NOMO-1 treated with dmso at 0.1 percent for 144 hours (cell line): ENCODE results near the gene ALMS1.
"Not testable (repeated sequence)": the region's sequence is repeated elsewhere in the genome, so short reads cannot be mapped to it uniquely, and the experiment has no call there.

ENCODE experiments used
- DNase-seq: peaks from one replicate; lab custom pipeline; 2025; ENCODE audit not compliant: unreplicated experiment; lab: John Stamatoyannopoulos, UW

The ALMS1 gene

DNA sequence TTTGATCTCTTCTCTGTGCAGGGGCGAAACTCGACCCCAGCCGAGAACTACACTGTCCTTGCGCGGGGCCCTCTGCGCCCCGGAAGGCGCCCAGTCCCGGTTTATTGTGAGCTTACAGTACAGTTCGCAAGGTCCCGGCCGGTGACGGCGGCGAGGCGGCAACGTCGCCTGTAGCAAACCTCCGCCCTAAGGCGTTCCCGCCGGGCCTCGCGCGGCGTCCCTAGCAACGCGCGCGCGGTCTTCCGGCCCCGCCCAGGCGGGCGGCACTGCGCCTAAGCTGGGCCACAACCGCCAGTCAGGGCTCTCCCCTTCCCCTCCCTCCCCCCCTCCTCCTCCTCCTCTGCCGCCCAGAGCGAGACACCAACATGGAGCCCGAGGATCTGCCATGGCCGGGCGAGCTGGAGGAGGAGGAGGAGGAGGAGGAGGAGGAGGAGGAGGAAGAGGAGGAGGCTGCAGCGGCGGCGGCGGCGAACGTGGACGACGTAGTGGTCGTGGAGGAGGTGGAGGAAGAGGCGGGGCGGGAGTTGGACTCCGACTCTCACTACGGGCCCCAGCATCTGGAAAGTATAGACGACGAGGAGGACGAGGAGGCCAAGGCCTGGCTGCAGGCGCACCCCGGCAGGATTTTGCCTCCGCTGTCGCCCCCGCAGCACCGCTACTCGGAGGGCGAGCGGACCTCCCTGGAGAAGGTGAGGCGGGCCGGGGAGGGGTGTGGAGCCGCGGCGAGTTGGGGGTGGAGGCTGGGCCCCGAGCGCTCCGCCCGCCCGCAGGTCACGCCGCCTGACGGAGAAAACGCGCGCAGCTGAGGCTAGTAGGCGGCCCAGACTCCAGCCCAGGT, at the start of gene ALMS1:
Gene ALMS1, plus strand, starts transcription at position 333 of the 838 bp plus-strand sequence. Its CDS starts 33 bp downstream, at position 366.
- peak; percentile 93 for DNase-seq

DNA sequence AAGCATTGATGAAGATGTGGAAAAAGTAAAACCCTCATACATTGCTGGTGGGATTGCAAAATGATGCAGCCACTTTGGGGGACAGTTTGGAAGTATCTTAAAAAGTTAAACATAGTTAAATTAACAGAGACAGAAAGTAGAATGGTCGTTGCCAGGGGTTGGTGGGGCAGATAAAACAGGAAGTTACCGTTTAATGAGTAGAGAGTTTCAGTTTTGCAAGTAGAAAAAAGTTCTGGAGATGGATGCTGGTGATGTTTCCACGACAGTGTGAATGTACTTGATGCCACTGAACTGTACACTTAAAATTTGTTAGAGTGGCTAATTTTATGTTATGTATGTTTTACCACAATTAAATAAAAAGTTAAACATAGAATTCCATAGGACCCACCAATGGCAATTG, 47.8 kb upstream of the ALMS1 start:
- DNase-seq: peak; percentile 34

DNA sequence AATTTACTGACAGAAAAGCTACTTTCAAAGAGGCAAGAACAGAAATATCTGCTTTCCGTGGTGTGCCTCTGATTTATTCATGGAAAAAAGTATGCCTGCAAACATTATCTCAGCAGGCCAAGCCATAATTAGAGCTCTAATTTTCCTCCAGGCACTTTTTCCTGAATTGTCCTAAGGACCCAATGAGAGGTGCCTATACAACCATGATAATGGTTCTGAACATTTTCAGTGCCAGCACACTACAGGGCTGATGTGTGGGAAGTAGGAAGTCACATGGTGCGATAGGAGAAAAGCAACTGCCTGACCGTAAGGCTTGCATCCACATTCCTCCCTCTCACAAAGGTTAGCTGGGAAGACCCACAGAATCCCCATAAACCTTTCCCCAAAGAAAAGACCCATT, 46.4 kb upstream of the ALMS1 start:
- no peak for DNase-seq

GRCh38 chr2:73341039-73341438, 44.6 kb upstream of the ALMS1 start:
- no peak for DNase-seq

DNA sequence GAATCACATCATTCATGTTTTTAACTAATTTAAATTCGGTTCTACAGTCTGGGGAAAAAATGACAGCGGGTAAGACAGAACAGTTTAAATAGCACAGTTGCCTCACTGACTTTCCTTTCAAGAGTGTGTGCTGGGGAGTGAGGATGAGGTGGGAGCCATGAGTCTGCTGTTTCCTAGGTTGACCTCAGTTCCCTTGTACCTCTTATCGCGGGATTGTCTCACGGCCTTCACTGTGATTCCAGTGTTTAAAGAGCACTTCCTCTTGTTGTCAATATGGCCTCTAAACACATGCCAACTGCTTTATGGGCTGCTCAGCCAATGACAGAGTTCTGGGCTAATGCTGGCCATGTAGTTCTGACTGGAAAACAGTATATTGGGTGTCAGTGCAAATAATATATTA, 41.6 kb upstream of the ALMS1 start:
- DNase-seq: no peak

DNA sequence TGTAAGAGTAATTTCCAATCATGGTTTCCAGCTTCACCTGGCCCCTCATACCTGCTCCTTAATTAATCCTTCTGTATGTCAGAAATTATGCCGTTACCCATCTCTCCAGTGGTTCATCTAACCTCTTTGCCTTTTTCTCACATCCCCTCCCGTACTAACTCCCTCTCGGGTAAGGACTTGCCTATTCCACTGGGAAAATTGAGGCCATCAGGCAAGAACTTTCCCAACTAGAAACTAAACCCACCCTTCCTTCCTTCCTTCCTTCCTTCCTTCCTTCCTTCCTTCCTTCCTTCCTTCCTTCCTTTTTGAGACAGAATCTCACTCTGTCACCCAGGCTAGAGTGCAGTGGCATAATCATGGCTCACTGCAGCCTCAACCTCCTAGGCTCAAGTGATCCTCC, 40.9 kb upstream of the ALMS1 start:
- DNase-seq: not testable (repeated sequence)

- DNase-seq: no peak
Measured at GRCh38 chr2:73350035-73350691, 35.5 kb upstream of the ALMS1 start.

DNA sequence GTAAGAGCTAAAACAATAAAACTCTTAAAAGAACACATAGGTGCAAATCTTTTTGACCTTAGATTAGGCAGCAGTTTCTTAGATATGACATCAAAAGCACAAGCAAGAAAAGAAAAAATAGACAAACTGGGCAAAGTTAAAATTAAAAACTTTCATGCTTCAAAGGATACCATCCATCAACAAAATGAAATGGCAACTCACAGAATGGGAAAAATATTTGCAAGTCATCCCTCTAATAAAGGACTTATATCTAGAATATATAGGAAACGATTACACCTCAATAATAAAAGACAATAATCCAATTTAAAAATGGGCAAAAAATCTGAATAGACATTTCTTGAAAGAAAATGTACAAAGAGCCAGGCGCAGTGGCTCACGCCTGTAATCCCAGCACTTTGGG, 29.5 kb upstream of the ALMS1 start:
- no peak for DNase-seq

DNA sequence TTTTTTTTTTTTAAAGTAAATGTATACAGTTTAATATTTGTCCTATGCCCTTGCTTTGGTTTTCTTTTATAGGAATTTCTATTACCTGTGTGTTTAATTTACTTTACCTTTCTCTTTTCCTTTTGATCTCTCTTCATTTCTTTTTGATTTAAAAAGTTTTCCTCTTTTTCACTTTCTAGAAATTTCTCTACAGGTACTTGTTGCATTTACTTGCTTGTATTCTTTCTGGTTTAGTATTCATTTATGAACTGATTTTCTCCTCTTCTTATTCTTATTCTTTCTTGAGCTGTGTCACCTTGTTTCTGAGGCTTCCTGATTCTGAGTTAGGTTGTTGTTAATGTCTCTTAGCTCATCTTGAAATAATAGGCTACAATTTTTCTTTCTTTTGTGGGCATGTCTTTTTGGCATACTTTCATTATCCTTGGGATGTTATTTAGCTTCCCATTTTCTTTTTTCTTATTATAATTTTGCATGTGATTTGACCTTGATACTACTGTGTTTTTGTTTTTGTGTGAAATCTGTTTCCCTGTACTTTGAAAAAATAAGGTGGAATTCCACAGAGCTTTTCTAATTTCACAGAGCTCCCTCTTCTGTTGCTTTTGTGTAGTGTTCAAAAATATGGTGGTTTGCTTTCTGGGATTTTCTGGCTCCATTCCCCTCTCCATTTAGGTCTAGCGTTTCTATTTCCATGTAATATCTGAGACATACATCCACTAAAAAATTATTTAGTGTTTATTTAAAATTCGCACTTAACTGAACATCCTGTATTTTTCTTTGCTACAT, 25.5 kb upstream of the ALMS1 start:
- DNase-seq: no peak

GRCh38 chr2:73366060-73366459, 19.6 kb upstream of the ALMS1 start:
- no peak for DNase-seq

- no peak for DNase-seq
Measured at GRCh38 chr2:73368781-73369180, 16.9 kb upstream of the ALMS1 start.

DNA sequence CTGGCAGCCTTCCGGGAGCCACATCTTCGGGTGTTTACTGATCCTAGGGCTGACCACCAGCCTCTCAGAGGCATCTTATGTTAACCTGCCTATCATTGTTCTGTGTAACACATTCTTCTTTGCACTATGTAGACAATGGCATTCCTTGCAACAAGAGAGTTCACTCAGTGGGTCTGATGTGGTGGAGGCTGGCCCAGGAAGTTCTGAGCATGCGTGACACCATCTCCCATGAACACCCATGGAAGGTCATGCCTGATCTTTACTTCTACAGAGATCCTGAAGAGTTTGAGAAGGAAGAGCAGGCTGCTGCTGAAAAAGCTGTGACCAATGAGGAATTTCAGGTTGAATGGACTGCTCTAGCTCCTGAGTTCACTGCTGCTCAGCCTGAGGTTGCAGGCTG, 15.3 kb upstream of the ALMS1 start:
- DNase-seq: no peak

DNA sequence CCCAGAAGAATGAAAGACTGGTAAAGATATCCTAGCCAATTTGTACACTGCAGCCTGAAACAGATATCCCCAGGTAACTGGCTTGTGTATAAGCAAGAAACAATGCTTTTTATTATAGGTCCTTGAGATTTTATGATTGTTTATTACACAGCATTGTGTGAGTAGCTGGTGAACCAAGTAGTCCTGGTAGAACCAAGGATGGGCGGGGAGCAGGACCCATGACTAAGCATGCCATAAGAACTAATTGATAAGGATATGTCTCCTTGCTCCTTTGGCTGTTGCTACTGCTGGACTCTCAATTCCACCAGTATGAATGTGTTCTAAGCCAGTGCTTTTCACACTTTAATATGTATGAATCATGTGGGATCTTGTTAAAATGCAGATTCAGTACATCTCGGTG, 12.3 kb upstream of the ALMS1 start:
- no peak for DNase-seq

- DNase-seq: no peak
Measured at GRCh38 chr2:73374269-73374668, 11.4 kb upstream of the ALMS1 start.

DNA sequence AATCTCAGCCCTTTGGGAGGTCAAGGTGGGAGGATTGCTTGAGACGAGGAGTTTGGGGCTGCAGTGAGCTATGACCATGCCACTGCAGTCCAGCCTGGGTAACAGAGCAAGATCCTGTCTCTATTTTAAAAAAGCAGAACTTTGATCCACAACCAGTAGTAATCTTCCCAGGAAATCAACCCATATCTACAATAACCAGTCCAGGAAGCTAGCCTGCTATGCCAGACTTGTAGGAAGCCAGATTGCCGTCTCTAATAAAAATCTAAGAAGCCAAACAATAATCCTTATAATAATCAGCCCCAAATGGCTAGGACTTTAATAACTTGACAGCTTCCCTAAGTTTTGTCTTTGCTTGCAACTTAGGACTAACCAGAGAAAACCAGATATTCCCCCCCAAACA, 9.0 kb upstream of the ALMS1 start:
- no peak for DNase-seq

DNA sequence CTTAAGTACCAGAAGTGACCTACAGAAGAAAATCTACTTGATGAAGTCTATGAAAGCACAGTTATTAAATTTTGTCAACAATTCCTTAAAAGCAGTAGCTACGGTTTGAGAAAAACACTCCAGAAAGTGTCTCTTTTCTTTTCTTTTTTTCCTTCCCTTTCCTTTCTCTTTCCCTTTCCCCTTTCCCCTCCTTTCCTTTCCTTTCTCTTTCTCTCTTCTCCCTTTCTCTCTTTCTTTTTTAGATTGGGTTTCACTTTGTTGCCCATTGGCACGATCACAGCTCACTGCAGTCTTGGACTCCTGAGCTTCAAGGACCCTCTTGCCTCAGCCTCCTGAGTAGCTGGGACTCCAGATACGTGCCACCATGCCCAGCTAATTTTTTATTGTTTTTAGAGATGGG, 2.6 kb upstream of the ALMS1 start:
- DNase-seq: no peak

GRCh38 chr2:73385123-73385503, 523 bp upstream of the ALMS1 start:
- no peak for DNase-seq

- DNase-seq: no peak
Measured at GRCh38 chr2:73386342-73386868, 769 bp downstream of the ALMS1 start.

- DNase-seq: no peak
Measured at GRCh38 chr2:73386894-73387636, 1.4 kb downstream of the ALMS1 start.

DNA sequence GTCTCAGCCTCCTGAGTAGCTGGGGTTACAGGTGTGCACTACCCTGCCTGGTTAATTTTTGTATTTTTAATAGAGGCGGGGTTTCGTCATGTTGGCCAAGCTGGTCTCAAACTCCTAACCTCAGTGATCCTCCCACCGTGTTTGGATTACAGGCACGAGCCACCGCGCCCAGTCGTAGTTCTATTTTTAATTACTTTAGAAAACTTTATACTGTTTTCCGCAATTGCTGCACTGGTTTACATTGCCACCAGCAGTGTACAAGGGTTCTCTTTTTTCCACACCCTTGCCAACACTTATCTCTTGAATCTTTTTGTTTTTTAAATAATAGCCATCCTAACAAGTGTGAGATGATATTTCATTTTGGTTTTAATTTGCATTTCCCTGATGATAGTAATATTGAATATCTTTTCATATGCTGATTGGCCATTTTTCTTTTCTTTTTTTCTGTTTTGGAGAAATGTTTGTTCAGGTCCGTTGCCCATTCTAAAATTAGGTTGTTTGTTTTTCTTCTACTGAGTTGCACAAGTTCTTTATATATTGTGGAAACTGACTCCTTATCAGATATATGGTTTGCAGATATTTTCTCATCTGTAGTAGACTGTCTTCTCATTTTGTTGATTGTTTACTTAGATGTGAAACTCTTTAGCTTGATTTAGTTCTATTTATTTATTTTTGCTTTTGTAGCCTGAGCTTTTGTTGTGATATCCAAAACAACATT, 16.9 kb downstream of the ALMS1 start:
- no peak for DNase-seq
